Calu3 (cell line): ENCODE data around the gene ERCC2. TPM values are rescaled to one million over a fixed set of nuclear protein-coding genes. Genes with fewer than 3 reads are reported as not detected.

ENCODE experiments used
- BruUV-seq: library from RNA; stranded (reverse); fragments of 400-500 nt; replicated peaks from 2 replicates; lab custom pipeline; 2021; lab: Mats Ljungman, UMichigan
- CTCF ChIA-PET: fragments of 300-600 bp; sonication (Branson Sonifier 250); formaldehyde crosslinking; loops from one replicate; lab custom pipeline; 2022; ENCODE audit warnings: antibody characterized with exemption; lab: Charles Lee
- DNase-seq: peaks from one replicate; pipeline ENCODE4 v3.0.0; 2022
- H3K27ac Mint-ChIP-seq: one replicate; pipeline ENCODE4 v1.8.0; 2022; ENCODE audit warnings: mixed read lengths; ENCODE audit not compliant: unreplicated experiment
- H3K27me3 Mint-ChIP-seq: one replicate; pipeline ENCODE4 v1.8.0; 2022; ENCODE audit warnings: mixed read lengths; ENCODE audit not compliant: unreplicated experiment
- H3K36me3 Mint-ChIP-seq: one replicate; pipeline ENCODE4 v1.8.0; 2022; ENCODE audit warnings: mild to moderate bottlenecking, moderate library complexity, mixed read lengths; ENCODE audit not compliant: insufficient read depth, unreplicated experiment
- H3K4me1 Mint-ChIP-seq: one replicate; pipeline ENCODE4 v1.8.0; 2022; ENCODE audit warnings: mild to moderate bottlenecking, low read depth, mixed read lengths; ENCODE audit not compliant: unreplicated experiment
- H3K4me3 Mint-ChIP-seq: one replicate; pipeline ENCODE4 v1.8.0; 2022; ENCODE audit warnings: mild to moderate bottlenecking, low read depth, moderate library complexity, mixed read lengths; ENCODE audit not compliant: unreplicated experiment
- H3K9me3 Mint-ChIP-seq: one replicate; pipeline ENCODE4 v1.8.0; 2022; ENCODE audit warnings: low read depth, mixed read lengths; ENCODE audit not compliant: unreplicated experiment
- CTCF ChIP-seq: fragments of 200-600 bp; IDR thresholded peaks from one replicate; pipeline ENCODE4 v1.8.0; 2022; ENCODE audit warnings: antibody characterized with exemption; ENCODE audit not compliant: unreplicated experiment
- intact Hi-C: fragments of 100-400 bp; cut with micrococcal nuclease; formaldehyde crosslinking; loops from one replicate; pipeline ENCODE4 v1.10.0; 2022; ENCODE audit not compliant: unreplicated experiment
- total RNA-seq: library from RNA; stranded (reverse); gene quantifications from 2 replicates; pipeline ENCODE4 v1.2.3, GENCODE V29; 2022

The ERCC2 gene
- total RNA-seq, 1 experiment from 2014 or later: 56.4 TPM

- CTCF ChIA-PET: interaction anchor here (1.1 kb wide), 1 partner anchor 15 kb away, joined by 5 read pairs; no protein-coding TSS in a partner anchor
- Mint-ChIP-seq H3K27ac (no peak overlapping the region), H3K27me3 (no peaks in the 10 kb centered on the region), H3K9me3 (no peaks in the 10 kb centered on the region), H3K4me1 (peaks cover 8% of the 10 kb centered on the region), H3K36me3 (peaks cover 32% of the 10 kb centered on the region), H3K4me3 (peak overlapping the region; percentile 20)
- TF ChIP-seq CTCF: no peak
- no TSS peak for BruUV-seq
- intact Hi-C loops: no loop called here
- DNase-seq: no peak
Measured at GRCh38 chr19:45368737-45369340, 1.5 kb downstream of the ERCC2 start.

DNA sequence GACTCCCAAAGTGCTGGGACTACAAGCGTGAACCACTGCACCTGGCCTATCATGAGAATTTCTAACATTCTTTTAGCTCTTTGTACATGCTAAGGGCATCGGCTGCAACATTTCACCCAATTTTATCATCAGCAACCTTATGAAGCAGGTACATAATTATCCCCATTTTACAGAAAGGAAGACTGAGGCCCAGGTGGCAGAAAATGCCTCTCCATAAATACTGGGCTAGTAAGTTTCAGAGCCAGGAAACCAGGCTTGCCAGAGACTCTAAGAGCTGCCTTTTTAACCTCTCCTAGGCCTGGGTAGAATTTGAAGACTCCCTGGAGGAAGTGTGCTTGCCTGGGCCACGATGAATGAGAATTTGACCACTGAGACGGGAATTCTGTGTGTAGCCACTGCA lies 2.2 kb downstream of the ERCC2 start:
- CTCF ChIA-PET: interaction anchor here (1.1 kb wide), 1 partner anchor 14 kb away, joined by 5 read pairs; no protein-coding TSS in a partner anchor
- peak overlapping the region; percentile 30 for H3K27ac Mint-ChIP-seq
- peaks cover 35% of the 10 kb centered on the region for H3K36me3 Mint-ChIP-seq
- no peak overlapping the region for H3K4me3 Mint-ChIP-seq
- H3K9me3 Mint-ChIP-seq: no peaks in the 10 kb centered on the region
- TSS peak; percentile 41 for BruUV-seq
- no peaks in the 10 kb centered on the region for H3K27me3 Mint-ChIP-seq
- no peak for DNase-seq
- H3K4me1 Mint-ChIP-seq: peaks cover 8% of the 10 kb centered on the region
- intact Hi-C loops: no loop called here
- TF ChIP-seq CTCF: no peak

DNA sequence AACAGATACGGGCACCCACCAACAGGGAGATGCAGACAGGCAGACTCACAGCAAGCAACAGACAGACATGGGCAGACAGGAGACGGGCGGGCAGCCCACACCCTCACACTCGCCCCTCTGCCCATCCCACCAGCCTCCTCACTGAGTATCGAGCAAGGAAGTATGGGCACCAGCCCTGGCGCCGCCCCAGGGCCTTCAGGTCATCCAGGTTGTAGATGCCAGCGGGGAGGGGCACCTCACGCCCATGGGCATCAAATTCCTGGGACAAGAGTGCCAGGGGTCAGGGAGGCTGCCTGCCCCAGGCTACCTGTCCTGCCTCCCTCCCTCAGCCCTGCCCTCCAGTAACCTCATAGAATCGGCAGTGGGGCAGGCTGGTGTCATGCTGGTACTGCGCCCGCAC lies 5.7 kb downstream of the ERCC2 start:
- TF ChIP-seq CTCF: no peak
- CTCF ChIA-PET: no interaction called here
- no peak for DNase-seq
- Mint-ChIP-seq H3K4me1 (peaks cover 8% of the 10 kb centered on the region), H3K36me3 (peaks cover 34% of the 10 kb centered on the region), H3K4me3 (no peak overlapping the region), H3K9me3 (no peaks in the 10 kb centered on the region), H3K27ac (no peak overlapping the region), H3K27me3 (no peaks in the 10 kb centered on the region)
- intact Hi-C loops: no loop called here
- BruUV-seq: no TSS peak

DNA sequence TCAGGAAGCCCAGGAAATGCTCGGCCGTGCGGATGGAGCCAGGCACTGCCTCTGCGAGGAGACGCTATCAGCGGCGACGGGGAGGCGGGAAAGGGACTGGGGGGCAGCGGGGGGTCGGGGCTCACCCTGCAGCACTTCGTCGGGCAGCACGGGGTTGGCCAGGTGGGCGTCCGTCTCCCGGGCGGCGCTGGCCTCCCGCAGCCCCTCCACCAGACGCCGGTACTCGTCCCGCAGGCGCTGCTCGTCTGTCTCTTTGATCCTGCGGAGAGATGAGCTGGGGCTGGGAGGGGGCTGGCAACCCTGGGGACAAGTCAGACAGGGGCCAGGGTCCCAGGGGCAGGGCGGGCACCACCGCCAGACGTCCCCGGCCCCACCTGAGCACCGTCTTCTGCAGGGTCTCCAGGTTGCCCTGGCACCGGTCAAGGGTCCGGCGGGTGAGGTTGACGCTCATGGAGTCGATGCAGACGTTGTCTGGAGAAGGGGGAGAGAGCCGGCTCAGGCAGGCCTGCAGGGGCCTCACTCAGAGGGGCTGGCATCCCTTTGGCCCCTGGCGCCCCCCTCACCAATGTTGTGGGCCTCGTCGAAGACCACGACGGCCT lies 6.4 kb downstream of the ERCC2 start:
- no peak for DNase-seq
- no TSS peak for BruUV-seq
- Mint-ChIP-seq H3K36me3 (peaks cover 30% of the 10 kb centered on the region), H3K4me3 (no peak overlapping the region), H3K4me1 (peaks cover 4% of the 10 kb centered on the region), H3K27ac (no peak overlapping the region), H3K27me3 (no peaks in the 10 kb centered on the region), H3K9me3 (no peaks in the 10 kb centered on the region)
- CTCF ChIA-PET: no interaction called here
- intact Hi-C loops: no loop called here
- TF ChIP-seq CTCF: no peak
